GM23338 (cell line): ENCODE data around the gene PHLDA3. TPM values are rescaled to one million over a fixed set of nuclear protein-coding genes. Genes with fewer than 3 reads are reported as not detected.

Experiments
- CREB1 ChIP-seq: fragments of 250-450 bp; sonication (Bioruptor Pico); IDR thresholded peaks from 2 replicates; pipeline ENCODE4 v1.5.0; 2020; ENCODE audit warnings: low read depth, mild to moderate bottlenecking, moderate library complexity
- EZH2 ChIP-seq: fragments of 200-600 bp; sonication (generic); IDR thresholded peaks from one replicate; pipeline ENCODE4 v1.8.0; 2017; ENCODE audit warnings: antibody characterized with exemption, mild to moderate bottlenecking, low read depth; ENCODE audit not compliant: unreplicated experiment
- JUNB ChIP-seq: IDR thresholded peaks from one replicate; pipeline ENCODE4 v1.6.1; 2016; ENCODE audit warnings: antibody characterized with exemption; ENCODE audit not compliant: unreplicated experiment
- NANOG ChIP-seq: IDR thresholded peaks from 2 replicates; pipeline ENCODE4 v1.6.1; 2016; ENCODE audit warnings: antibody characterized with exemption, borderline replicate concordance
- POLR2AphosphoS5 ChIP-seq: IDR thresholded peaks from 2 replicates; pipeline ENCODE4 v1.6.1; 2016; ENCODE audit warnings: antibody characterized with exemption, low read depth
- STAT1 ChIP-seq: IDR thresholded peaks from one replicate; pipeline ENCODE4 v1.6.1; 2016; ENCODE audit warnings: antibody characterized with exemption; ENCODE audit not compliant: unreplicated experiment
- ZNF114 ChIP-seq: fragments of 250-450 bp; sonication (Bioruptor Pico); IDR thresholded peaks from 2 replicates; pipeline ENCODE4 v1.5.0; 2020; ENCODE audit warnings: mild to moderate bottlenecking, moderate library complexity
- polyA plus RNA-seq: library from polyadenylated mRNA; unstranded; fragments of >200 nt; fragmentation: Nextera tagmentation; extraction: Ambion mirVana; gene quantifications from 2 replicates; pipeline ENCODE4 v1.2.1, GENCODE V29; 2016
- total RNA-seq: library from RNA; depleted of rRNA; stranded (reverse); fragments of >200 nt; shearing (Covaris generic); gene quantifications from 2 replicates; pipeline ENCODE4 v1.2.3, GENCODE V29; 2014
- TF ChIP-seq, protein P1 (sequence below): fragments of 250-450 bp; sonication (Bioruptor Pico); IDR thresholded peaks from 2 replicates; pipeline ENCODE4 v1.5.0; 2020; ENCODE audit warnings: mild to moderate bottlenecking, moderate library complexity
- TF ChIP-seq, protein P2 (sequence below), 2 experiments: fragments of 200-600 bp in 1 of 2; sonication (generic) in 1 of 2; conservative IDR thresholded peaks; 2 replicates each; pipeline versions ENCODE4 v1.5.1 to v1.6.1; 2016 to 2017; ENCODE audit warnings: antibody characterized with exemption in 2 of 2, low read depth in 2 of 2, mild to moderate bottlenecking in 2 of 2, moderate library complexity in 1 of 2

The PHLDA3 gene
- total and polyA plus RNA-seq, 2 experiments from 2014 or later, result 37.5 to 87.4 TPM

DNA sequence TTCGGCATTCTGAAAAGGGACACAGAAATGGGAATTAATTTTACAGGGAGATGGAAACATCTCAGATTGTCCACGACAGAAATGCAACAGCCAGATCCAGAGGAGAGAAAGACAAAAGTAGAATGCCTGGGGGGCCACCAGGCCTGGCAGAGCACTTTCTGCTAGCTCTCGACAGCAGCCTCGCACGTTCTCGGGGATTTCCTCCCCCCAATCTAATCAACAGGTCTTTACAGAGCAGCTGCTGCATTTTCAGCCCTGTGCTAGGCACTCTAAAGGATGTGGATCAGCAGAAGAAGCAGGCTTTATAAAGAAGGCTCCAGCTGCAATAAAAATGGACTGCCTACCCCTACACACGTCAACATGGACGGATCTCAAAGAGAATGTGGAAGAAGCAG is 27.3 kb upstream of the PHLDA3 start (continued):
- TF ChIP-seq, protein P1, sequence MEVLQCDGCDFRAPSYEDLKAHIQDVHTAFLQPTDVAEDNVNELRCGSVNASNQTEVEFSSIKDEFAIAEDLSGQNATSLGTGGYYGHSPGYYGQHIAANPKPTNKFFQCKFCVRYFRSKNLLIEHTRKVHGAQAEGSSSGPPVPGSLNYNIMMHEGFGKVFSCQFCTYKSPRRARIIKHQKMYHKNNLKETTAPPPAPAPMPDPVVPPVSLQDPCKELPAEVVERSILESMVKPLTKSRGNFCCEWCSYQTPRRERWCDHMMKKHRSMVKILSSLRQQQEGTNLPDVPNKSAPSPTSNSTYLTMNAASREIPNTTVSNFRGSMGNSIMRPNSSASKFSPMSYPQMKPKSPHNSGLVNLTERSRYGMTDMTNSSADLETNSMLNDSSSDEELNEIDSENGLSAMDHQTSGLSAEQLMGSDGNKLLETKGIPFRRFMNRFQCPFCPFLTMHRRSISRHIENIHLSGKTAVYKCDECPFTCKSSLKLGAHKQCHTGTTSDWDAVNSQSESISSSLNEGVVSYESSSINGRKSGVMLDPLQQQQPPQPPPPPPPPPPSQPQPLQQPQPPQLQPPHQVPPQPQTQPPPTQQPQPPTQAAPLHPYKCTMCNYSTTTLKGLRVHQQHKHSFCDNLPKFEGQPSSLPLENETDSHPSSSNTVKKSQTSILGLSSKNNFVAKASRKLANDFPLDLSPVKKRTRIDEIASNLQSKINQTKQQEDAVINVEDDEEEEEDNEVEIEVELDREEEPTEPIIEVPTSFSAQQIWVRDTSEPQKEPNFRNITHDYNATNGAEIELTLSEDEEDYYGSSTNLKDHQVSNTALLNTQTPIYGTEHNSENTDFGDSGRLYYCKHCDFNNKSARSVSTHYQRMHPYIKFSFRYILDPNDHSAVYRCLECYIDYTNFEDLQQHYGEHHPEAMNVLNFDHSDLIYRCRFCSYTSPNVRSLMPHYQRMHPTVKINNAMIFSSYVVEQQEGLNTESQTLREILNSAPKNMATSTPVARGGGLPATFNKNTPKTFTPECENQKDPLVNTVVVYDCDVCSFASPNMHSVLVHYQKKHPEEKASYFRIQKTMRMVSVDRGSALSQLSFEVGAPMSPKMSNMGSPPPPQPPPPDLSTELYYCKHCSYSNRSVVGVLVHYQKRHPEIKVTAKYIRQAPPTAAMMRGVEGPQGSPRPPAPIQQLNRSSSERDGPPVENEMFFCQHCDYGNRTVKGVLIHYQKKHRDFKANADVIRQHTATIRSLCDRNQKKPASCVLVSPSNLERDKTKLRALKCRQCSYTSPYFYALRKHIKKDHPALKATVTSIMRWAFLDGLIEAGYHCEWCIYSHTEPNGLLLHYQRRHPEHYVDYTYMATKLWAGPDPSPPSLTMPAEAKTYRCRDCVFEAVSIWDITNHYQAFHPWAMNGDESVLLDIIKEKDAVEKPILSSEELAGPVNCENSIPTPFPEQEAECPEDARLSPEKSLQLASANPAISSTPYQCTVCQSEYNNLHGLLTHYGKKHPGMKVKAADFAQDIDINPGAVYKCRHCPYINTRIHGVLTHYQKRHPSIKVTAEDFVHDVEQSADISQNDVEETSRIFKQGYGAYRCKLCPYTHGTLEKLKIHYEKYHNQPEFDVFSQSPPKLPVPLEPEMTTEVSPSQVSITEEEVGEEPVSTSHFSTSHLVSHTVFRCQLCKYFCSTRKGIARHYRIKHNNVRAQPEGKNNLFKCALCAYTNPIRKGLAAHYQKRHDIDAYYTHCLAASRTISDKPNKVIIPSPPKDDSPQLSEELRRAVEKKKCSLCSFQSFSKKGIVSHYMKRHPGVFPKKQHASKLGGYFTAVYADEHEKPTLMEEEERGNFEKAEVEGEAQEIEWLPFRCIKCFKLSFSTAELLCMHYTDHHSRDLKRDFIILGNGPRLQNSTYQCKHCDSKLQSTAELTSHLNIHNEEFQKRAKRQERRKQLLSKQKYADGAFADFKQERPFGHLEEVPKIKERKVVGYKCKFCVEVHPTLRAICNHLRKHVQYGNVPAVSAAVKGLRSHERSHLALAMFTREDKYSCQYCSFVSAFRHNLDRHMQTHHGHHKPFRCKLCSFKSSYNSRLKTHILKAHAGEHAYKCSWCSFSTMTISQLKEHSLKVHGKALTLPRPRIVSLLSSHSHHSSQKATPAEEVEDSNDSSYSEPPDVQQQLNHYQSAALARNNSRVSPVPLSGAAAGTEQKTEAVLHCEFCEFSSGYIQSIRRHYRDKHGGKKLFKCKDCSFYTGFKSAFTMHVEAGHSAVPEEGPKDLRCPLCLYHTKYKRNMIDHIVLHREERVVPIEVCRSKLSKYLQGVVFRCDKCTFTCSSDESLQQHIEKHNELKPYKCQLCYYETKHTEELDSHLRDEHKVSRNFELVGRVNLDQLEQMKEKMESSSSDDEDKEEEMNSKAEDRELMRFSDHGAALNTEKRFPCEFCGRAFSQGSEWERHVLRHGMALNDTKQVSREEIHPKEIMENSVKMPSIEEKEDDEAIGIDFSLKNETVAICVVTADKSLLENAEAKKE (CRISPR knock-in tag), result no peak
- no peak for TF ChIP-seq NANOG
- TF ChIP-seq POLR2AphosphoS5, result no peak
- no peak for TF ChIP-seq EZH2
- TF ChIP-seq JUNB, result no peak
- no peak for TF ChIP-seq STAT1
- TF ChIP-seq ZNF114 (CRISPR knock-in tag), result no peak
- TF ChIP-seq, protein P2, sequence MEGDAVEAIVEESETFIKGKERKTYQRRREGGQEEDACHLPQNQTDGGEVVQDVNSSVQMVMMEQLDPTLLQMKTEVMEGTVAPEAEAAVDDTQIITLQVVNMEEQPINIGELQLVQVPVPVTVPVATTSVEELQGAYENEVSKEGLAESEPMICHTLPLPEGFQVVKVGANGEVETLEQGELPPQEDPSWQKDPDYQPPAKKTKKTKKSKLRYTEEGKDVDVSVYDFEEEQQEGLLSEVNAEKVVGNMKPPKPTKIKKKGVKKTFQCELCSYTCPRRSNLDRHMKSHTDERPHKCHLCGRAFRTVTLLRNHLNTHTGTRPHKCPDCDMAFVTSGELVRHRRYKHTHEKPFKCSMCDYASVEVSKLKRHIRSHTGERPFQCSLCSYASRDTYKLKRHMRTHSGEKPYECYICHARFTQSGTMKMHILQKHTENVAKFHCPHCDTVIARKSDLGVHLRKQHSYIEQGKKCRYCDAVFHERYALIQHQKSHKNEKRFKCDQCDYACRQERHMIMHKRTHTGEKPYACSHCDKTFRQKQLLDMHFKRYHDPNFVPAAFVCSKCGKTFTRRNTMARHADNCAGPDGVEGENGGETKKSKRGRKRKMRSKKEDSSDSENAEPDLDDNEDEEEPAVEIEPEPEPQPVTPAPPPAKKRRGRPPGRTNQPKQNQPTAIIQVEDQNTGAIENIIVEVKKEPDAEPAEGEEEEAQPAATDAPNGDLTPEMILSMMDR (conservative IDR thresholded peaks at IDR 0.05; ENCODE audit: low read depth in 2 of 2), result no peak
- TF ChIP-seq CREB1 (CRISPR knock-in tag), result no peak
